CD4-positive, CD25-positive, alpha-beta regulatory T cell (primary cell): ENCODE results near the gene RIMBP2. TPM values are rescaled to one million over a fixed set of nuclear protein-coding genes. Genes with fewer than 3 reads are reported as not detected.

Source experiments
- ATAC-seq, 2 donors: fragments of 150-1000 bp; cut with Tn5 transposase; one replicate each; pipeline ENCODE4 v1.10.0; 2021; ENCODE audit warnings: low read depth in 2 of 2, moderate number of reproducible peaks in 2 of 2, moderate library complexity in 1 of 2
- DNase-seq, 3 donors: peaks; one replicate each; pipeline versions ENCODE4 v3.0.0 to v3.0.0-alpha.2; 2012 to 2022; ENCODE audit warnings: mixed read lengths in 1 of 3
- H3K27ac ChIP-seq: one replicate; pipeline ENCODE4 v1.7.0; 2013; ENCODE audit warnings: mild to moderate bottlenecking, low read length; ENCODE audit not compliant: insufficient read depth, poor library complexity, severe bottlenecking
- H3K27me3 ChIP-seq: one replicate; pipeline ENCODE4 v1.7.0; 2013; ENCODE audit warnings: low read length; ENCODE audit not compliant: control insufficient read depth, insufficient read depth
- H3K36me3 ChIP-seq: one replicate; pipeline ENCODE4 v1.7.0; 2013; ENCODE audit warnings: mild to moderate bottlenecking, low read length, moderate library complexity; ENCODE audit not compliant: control insufficient read depth, insufficient read depth
- H3K4me1 ChIP-seq: 2 replicates; pipeline ENCODE4 v1.7.0; 2013; ENCODE audit warnings: mild to moderate bottlenecking, low read length; ENCODE audit not compliant: insufficient read depth, control insufficient read depth, poor library complexity, severe bottlenecking
- H3K4me3 ChIP-seq: one replicate; pipeline ENCODE4 v1.7.0; 2013; ENCODE audit warnings: low read depth, mild to moderate bottlenecking, low read length, moderate library complexity
- H3K9me3 ChIP-seq, 2 experiments: 1 replicate in 1 of 2; 2 replicates in 1 of 2; pipeline ENCODE4 v1.7.0; 2013; ENCODE audit warnings: low read length in 2 of 2, mild to moderate bottlenecking in 1 of 2, moderate library complexity in 1 of 2; ENCODE audit not compliant: control insufficient read depth in 2 of 2
- H3K27ac Mint-ChIP-seq, 3 donors: one replicate each; pipeline ENCODE4 v1.8.0; 2020 to 2022; ENCODE audit warnings: mild to moderate bottlenecking in 3 of 3, mixed read lengths in 3 of 3, moderate library complexity in 2 of 3
- H3K27me3 Mint-ChIP-seq: one replicate; pipeline ENCODE4 v1.8.0; 2022; ENCODE audit warnings: mild to moderate bottlenecking, mixed read lengths
- H3K36me3 Mint-ChIP-seq: one replicate; pipeline ENCODE4 v1.8.0; 2020; ENCODE audit warnings: mixed read lengths
- H3K4me1 Mint-ChIP-seq, 4 donors: one replicate each; pipeline ENCODE4 v1.8.0; 2020 to 2022; ENCODE audit warnings: mixed read lengths in 4 of 4, mild to moderate bottlenecking in 1 of 4
- H3K4me3 Mint-ChIP-seq, 4 donors: one replicate each; pipeline ENCODE4 v1.8.0; 2020 to 2022; ENCODE audit warnings: mild to moderate bottlenecking in 4 of 4, mixed read lengths in 4 of 4, moderate library complexity in 3 of 4
- H3K9me3 Mint-ChIP-seq, 7 donors: one replicate each; pipeline ENCODE4 v1.8.0; 2020 to 2022; ENCODE audit warnings: mixed read lengths in 7 of 7, mild to moderate bottlenecking in 3 of 7, moderate library complexity in 2 of 7
- polyA plus RNA-seq, 4 donors: library from polyadenylated mRNA; unstranded; fragments of 300-500 nt; fragmentation: Illumina TruSeq; gene quantifications; one replicate each; pipeline ENCODE4 v1.2.3, GENCODE V29; 2021
- total RNA-seq: library from RNA; stranded (reverse); gene quantifications from one replicate; pipeline ENCODE4 v1.2.3, GENCODE V29; 2022

The RIMBP2 gene
- total and polyA plus RNA-seq, 5 donors from 2014 or later = not detected

- Histone ChIP-seq H3K36me3 (no peaks in the 10 kb centered on the region), H3K4me1 (no peaks in the 10 kb centered on the region), H3K27ac (no peak overlapping the region), H3K27me3 (no peaks in the 10 kb centered on the region), H3K9me3 (no peaks in the 10 kb centered on the region), H3K4me3 (no peak overlapping the region)
- H3K4me3 Mint-ChIP-seq = peak overlapping the region in 1 of 4 donors; percentile 29
- H3K36me3 Mint-ChIP-seq = no peaks in the 10 kb centered on the region
- no peak overlapping the region for H3K27ac Mint-ChIP-seq
- DNase-seq (no peak), ATAC-seq (no peak)
- H3K27me3 Mint-ChIP-seq = peaks cover 10% of the 10 kb centered on the region
- no peaks in the 10 kb centered on the region for H3K4me1 Mint-ChIP-seq
- peaks cover 0 to 20% (median 2%) of the 10 kb centered on the region in 7 donors for H3K9me3 Mint-ChIP-seq
Measured at GRCh38 chr12:130729344-130729743, 13.2 kb upstream of the RIMBP2 start.

- Mint-ChIP-seq H3K4me1 (no peaks in the 10 kb centered on the region), H3K27ac (no peak overlapping the region), H3K9me3 (peaks cover 0 to 24% (median 3%) of the 10 kb centered on the region in 7 donors), H3K27me3 (peaks cover 7% of the 10 kb centered on the region), H3K4me3 (no peak overlapping the region), H3K36me3 (no peaks in the 10 kb centered on the region)
- no peak for DNase-seq
- no peak overlapping the region for H3K27ac ChIP-seq
- H3K9me3 ChIP-seq = no peaks in the 10 kb centered on the region
- H3K36me3 ChIP-seq = no peaks in the 10 kb centered on the region
- ATAC-seq = no peak
- H3K27me3 ChIP-seq = no peaks in the 10 kb centered on the region
- no peak overlapping the region for H3K4me3 ChIP-seq
- no peaks in the 10 kb centered on the region for H3K4me1 ChIP-seq
Measured at GRCh38 chr12:130728158-130729058, 12.3 kb upstream of the RIMBP2 start.

- no peak overlapping the region for H3K4me3 Mint-ChIP-seq
Measured at GRCh38 chr12:130719263-130719859, 3.3 kb upstream of the RIMBP2 start.

GRCh38 chr12:130717752-130718151 is 1.7 kb upstream of the RIMBP2 start:
- Histone ChIP-seq H3K4me1 (no peaks in the 10 kb centered on the region), H3K9me3 (peaks cover 4 to 9% of the 10 kb centered on the region in 2 experiments), H3K36me3 (no peaks in the 10 kb centered on the region), H3K27ac (no peak overlapping the region), H3K27me3 (peaks cover 3% of the 10 kb centered on the region), H3K4me3 (no peak overlapping the region)
- DNase-seq = no peak
- Mint-ChIP-seq H3K27me3 (peaks cover 28% of the 10 kb centered on the region), H3K27ac (no peak overlapping the region), H3K36me3 (no peaks in the 10 kb centered on the region), H3K4me3 (no peak overlapping the region), H3K9me3 (peaks cover 2 to 11% (median 8%) of the 10 kb centered on the region in 7 donors), H3K4me1 (peaks cover 0 to 11% (median 3%) of the 10 kb centered on the region in 4 donors)
- ATAC-seq = no peak

More at GRCh38 chr12:130719263-130719859, 3.3 kb upstream of the RIMBP2 start:
- ATAC-seq (no peak), DNase-seq (no peak)
- H3K4me1 ChIP-seq = no peaks in the 10 kb centered on the region
- no peak overlapping the region for H3K27ac Mint-ChIP-seq
- H3K27me3 ChIP-seq = peaks cover 3% of the 10 kb centered on the region
- H3K36me3 ChIP-seq = no peaks in the 10 kb centered on the region
- no peaks in the 10 kb centered on the region for H3K36me3 Mint-ChIP-seq
- H3K27ac ChIP-seq = no peak overlapping the region
- no peak overlapping the region for H3K4me3 ChIP-seq
- H3K9me3 Mint-ChIP-seq = peaks cover 4 to 24% (median 14%) of the 10 kb centered on the region in 7 donors
- peaks cover 0 to 8% (median 3%) of the 10 kb centered on the region in 4 donors for H3K4me1 Mint-ChIP-seq
- H3K9me3 ChIP-seq = peaks cover 4 to 10% of the 10 kb centered on the region in 2 experiments
- H3K27me3 Mint-ChIP-seq = peaks cover 17% of the 10 kb centered on the region

GRCh38 chr12:130716969-130717366 is 869 bp upstream of the RIMBP2 start:
- Histone ChIP-seq H3K36me3 (no peaks in the 10 kb centered on the region), H3K9me3 (peaks cover 0 to 1% of the 10 kb centered on the region in 2 experiments), H3K4me3 (no peak overlapping the region), H3K4me1 (no peaks in the 10 kb centered on the region), H3K27me3 (peaks cover 3% of the 10 kb centered on the region), H3K27ac (no peak overlapping the region)
- no peak overlapping the region for H3K27ac Mint-ChIP-seq
- no peaks in the 10 kb centered on the region for H3K36me3 Mint-ChIP-seq
- DNase-seq = no peak
- peaks cover 33% of the 10 kb centered on the region for H3K27me3 Mint-ChIP-seq
- peaks cover 0 to 10% (median under 1%) of the 10 kb centered on the region in 7 donors for H3K9me3 Mint-ChIP-seq
- H3K4me3 Mint-ChIP-seq = no peak overlapping the region
- no peak for ATAC-seq
- H3K4me1 Mint-ChIP-seq = peaks cover 0 to 13% (median 5%) of the 10 kb centered on the region in 4 donors

- Histone ChIP-seq H3K4me3 (no peak overlapping the region), H3K27ac (no peak overlapping the region), H3K9me3 (no peaks in the 10 kb centered on the region), H3K27me3 (peaks cover 3% of the 10 kb centered on the region), H3K4me1 (no peaks in the 10 kb centered on the region), H3K36me3 (no peaks in the 10 kb centered on the region)
- H3K27me3 Mint-ChIP-seq = peaks cover 39% of the 10 kb centered on the region
- peaks cover 0 to 10% (median 0%) of the 10 kb centered on the region in 7 donors for H3K9me3 Mint-ChIP-seq
- ATAC-seq (no peak), DNase-seq (no peak)
- H3K36me3 Mint-ChIP-seq = no peaks in the 10 kb centered on the region
- no peak overlapping the region for H3K27ac Mint-ChIP-seq
- peaks cover 0 to 16% (median 5%) of the 10 kb centered on the region in 4 donors for H3K4me1 Mint-ChIP-seq
- H3K4me3 Mint-ChIP-seq = peak overlapping the region in 1 of 4 donors; percentile 68
Measured at GRCh38 chr12:130715150-130715997, 725 bp downstream of the RIMBP2 start.

GRCh38 chr12:130714591-130715149 is 1.4 kb downstream of the RIMBP2 start:
- peak overlapping the region in 1 of 4 donors; percentile 68 for H3K4me3 Mint-ChIP-seq
- H3K4me1 Mint-ChIP-seq = peaks cover 0 to 16% (median 5%) of the 10 kb centered on the region in 4 donors
- ATAC-seq = no peak
- Histone ChIP-seq H3K4me3 (no peak overlapping the region), H3K27ac (no peak overlapping the region), H3K9me3 (no peaks in the 10 kb centered on the region), H3K4me1 (no peaks in the 10 kb centered on the region), H3K36me3 (no peaks in the 10 kb centered on the region), H3K27me3 (peaks cover 3% of the 10 kb centered on the region)
- H3K27me3 Mint-ChIP-seq = peaks cover 39% of the 10 kb centered on the region
- no peaks in the 10 kb centered on the region for H3K36me3 Mint-ChIP-seq
- H3K9me3 Mint-ChIP-seq = peaks cover 0 to 9% (median 0%) of the 10 kb centered on the region in 7 donors
- no peak for DNase-seq
- H3K27ac Mint-ChIP-seq = no peak overlapping the region
